WTC11 (cell line): Measurements from ENCODE around the gene ERG28.

ENCODE experiments used
- CTCF ChIP-seq: fragments of 200-600 bp; IDR thresholded peaks from 2 replicates; pipeline ENCODE4 v1.8.0; 2022; ENCODE audit warnings: antibody characterized with exemption
- ELF4 ChIP-seq: sonication (generic); formaldehyde crosslinking; IDR thresholded peaks from 2 replicates; pipeline ENCODE4 v1.8.1; 2022; ENCODE audit warnings: low read depth, mild to moderate bottlenecking, moderate library complexity, missing genetic modification reagents
- JUN ChIP-seq: sonication (generic); formaldehyde crosslinking; IDR thresholded peaks from 2 replicates; pipeline ENCODE4 v1.8.0; 2023; ENCODE audit warnings: mild to moderate bottlenecking, missing genetic modification reagents
- MAX ChIP-seq: sonication (generic); formaldehyde crosslinking; IDR thresholded peaks from 2 replicates; pipeline ENCODE4 v1.8.0; 2022; ENCODE audit warnings: mild to moderate bottlenecking, missing genetic modification reagents
- TCF7 ChIP-seq: sonication (generic); formaldehyde crosslinking; IDR thresholded peaks from 2 replicates; pipeline ENCODE4 v1.8.0; 2022; ENCODE audit warnings: mild to moderate bottlenecking, low read depth, missing genetic modification reagents, moderate library complexity
- USF1 ChIP-seq: sonication (generic); formaldehyde crosslinking; IDR thresholded peaks from 2 replicates; pipeline ENCODE4 v1.8.0; 2022; ENCODE audit warnings: mild to moderate bottlenecking, missing genetic modification reagents
- ZNF396 ChIP-seq: fragments of 250-450 bp; sonication (Bioruptor Pico); IDR thresholded peaks from 2 replicates; pipeline ENCODE4 v1.8.0; 2021; ENCODE audit warnings: mild to moderate bottlenecking, moderate library complexity, borderline replicate concordance
- ZSCAN18 ChIP-seq: fragments of 250-450 bp; sonication (Bioruptor Pico); IDR thresholded peaks from 2 replicates; pipeline ENCODE4 v2.1.2; 2022; ENCODE audit warnings: mild to moderate bottlenecking, moderate library complexity

GRCh38 chr14:75647640-75648039 lies 13.0 kb downstream of the ERG28 start:
- TF ChIP-seq CTCF, result no peak
- no peak for TF ChIP-seq JUN (CRISPR knock-in tag)
- no peak for TF ChIP-seq USF1 (CRISPR knock-in tag)
- TF ChIP-seq TCF7 (CRISPR knock-in tag), result no peak
- no peak for TF ChIP-seq ZSCAN18
- TF ChIP-seq ELF4, result no peak
- no peak for TF ChIP-seq MAX (CRISPR knock-in tag)
- TF ChIP-seq ZNF396 (CRISPR knock-in tag), result no peak
